Calu3 (cell line): ENCODE data around the gene FZD4. TPM values are rescaled to one million over a fixed set of nuclear protein-coding genes. Genes with fewer than 3 reads are reported as not detected.

ENCODE experiments used
- BruUV-seq: library from RNA; stranded (reverse); fragments of 400-500 nt; replicated peaks from 2 replicates; lab custom pipeline; 2021; lab: Mats Ljungman, UMichigan
- CTCF ChIA-PET: fragments of 300-600 bp; sonication (Branson Sonifier 250); formaldehyde crosslinking; loops from one replicate; lab custom pipeline; 2022; ENCODE audit warnings: antibody characterized with exemption; lab: Charles Lee
- DNase-seq: peaks from one replicate; pipeline ENCODE4 v3.0.0; 2022
- H3K27ac Mint-ChIP-seq: one replicate; pipeline ENCODE4 v1.8.0; 2022; ENCODE audit warnings: mixed read lengths; ENCODE audit not compliant: unreplicated experiment
- H3K27me3 Mint-ChIP-seq: one replicate; pipeline ENCODE4 v1.8.0; 2022; ENCODE audit warnings: mixed read lengths; ENCODE audit not compliant: unreplicated experiment
- H3K36me3 Mint-ChIP-seq: one replicate; pipeline ENCODE4 v1.8.0; 2022; ENCODE audit warnings: mild to moderate bottlenecking, moderate library complexity, mixed read lengths; ENCODE audit not compliant: insufficient read depth, unreplicated experiment
- H3K4me1 Mint-ChIP-seq: one replicate; pipeline ENCODE4 v1.8.0; 2022; ENCODE audit warnings: mild to moderate bottlenecking, low read depth, mixed read lengths; ENCODE audit not compliant: unreplicated experiment
- H3K4me3 Mint-ChIP-seq: one replicate; pipeline ENCODE4 v1.8.0; 2022; ENCODE audit warnings: mild to moderate bottlenecking, low read depth, moderate library complexity, mixed read lengths; ENCODE audit not compliant: unreplicated experiment
- H3K9me3 Mint-ChIP-seq: one replicate; pipeline ENCODE4 v1.8.0; 2022; ENCODE audit warnings: low read depth, mixed read lengths; ENCODE audit not compliant: unreplicated experiment
- CTCF ChIP-seq: fragments of 200-600 bp; IDR thresholded peaks from one replicate; pipeline ENCODE4 v1.8.0; 2022; ENCODE audit warnings: antibody characterized with exemption; ENCODE audit not compliant: unreplicated experiment
- intact Hi-C: fragments of 100-400 bp; cut with micrococcal nuclease; formaldehyde crosslinking; loops from one replicate; pipeline ENCODE4 v1.10.0; 2022; ENCODE audit not compliant: unreplicated experiment
- total RNA-seq: library from RNA; stranded (reverse); gene quantifications from 2 replicates; pipeline ENCODE4 v1.2.3, GENCODE V29; 2022

The FZD4 gene
- total RNA-seq, 1 experiment from 2014 or later: 2.5 TPM

GRCh38 chr11:86941077-86941870, 13.9 kb downstream of the FZD4 start:
- intact Hi-C loops: loop anchor here (2.0 kb wide), 1 partner anchor 156 kb away; no protein-coding TSS in a partner anchor

GRCh38 chr11:86940122-86940777, 14.9 kb downstream of the FZD4 start:
- no peaks in the 10 kb centered on the region for H3K36me3 Mint-ChIP-seq
- peak overlapping the region; percentile 13 for H3K4me3 Mint-ChIP-seq
- H3K27ac Mint-ChIP-seq: peak overlapping the region; percentile 6
- TF ChIP-seq CTCF: no peak
- no peaks in the 10 kb centered on the region for H3K27me3 Mint-ChIP-seq
- H3K4me1 Mint-ChIP-seq: peaks cover 20% of the 10 kb centered on the region
- DNase-seq: no peak
- intact Hi-C loops: loop anchor here (2.0 kb wide), 1 partner anchor 157 kb away; no protein-coding TSS in a partner anchor
- CTCF ChIA-PET: interaction anchor here (1.5 kb wide), 1 partner anchor 15 kb away, joined by 9 read pairs; no protein-coding TSS in a partner anchor
- BruUV-seq: no TSS peak
- no peaks in the 10 kb centered on the region for H3K9me3 Mint-ChIP-seq

More at GRCh38 chr11:86941077-86941870, 13.9 kb downstream of the FZD4 start:
- no peak for TF ChIP-seq CTCF
- no TSS peak for BruUV-seq
- H3K4me1 Mint-ChIP-seq: peaks cover 20% of the 10 kb centered on the region
- H3K27me3 Mint-ChIP-seq: no peaks in the 10 kb centered on the region
- DNase-seq: no peak
- no peak overlapping the region for H3K4me3 Mint-ChIP-seq
- H3K36me3 Mint-ChIP-seq: no peaks in the 10 kb centered on the region
- H3K27ac Mint-ChIP-seq: no peak overlapping the region
- no peaks in the 10 kb centered on the region for H3K9me3 Mint-ChIP-seq
- CTCF ChIA-PET: interaction anchor here (0.5 kb wide), 1 partner anchor 959 kb away, joined by 3 read pairs; no protein-coding TSS in a partner anchor

GRCh38 chr11:86938900-86939880, 16.0 kb downstream of the FZD4 start:
- BruUV-seq: no TSS peak
- H3K9me3 Mint-ChIP-seq: no peaks in the 10 kb centered on the region
- no peaks in the 10 kb centered on the region for H3K27me3 Mint-ChIP-seq
- H3K36me3 Mint-ChIP-seq: no peaks in the 10 kb centered on the region
- no peak for DNase-seq
- CTCF ChIA-PET: interaction anchor here (0.6 to 1.5 kb wide), 5 partner anchors 14 to 482 kb away, joined by 3 to 9 read pairs (median 4); no protein-coding TSS in a partner anchor
- H3K27ac Mint-ChIP-seq: no peak overlapping the region
- no peak overlapping the region for H3K4me3 Mint-ChIP-seq
- peaks cover 20% of the 10 kb centered on the region for H3K4me1 Mint-ChIP-seq
- no peak for TF ChIP-seq CTCF
- intact Hi-C loops: loop anchor here (1.0 kb wide), 2 partner anchors 351 to 482 kb away; no protein-coding TSS in a partner anchor
